H1 (cell line): Measurements from ENCODE around the gene MAPK11.

Source experiments
- CEBPB ChIP-seq: IDR thresholded peaks from 2 replicates; pipeline ENCODE4 v1.6.1; 2012; ENCODE audit warnings: low read depth, low read length
- CTCF ChIP-seq, 3 experiments: IDR thresholded peaks; 1 replicate in 2 of 3; 2 replicates in 1 of 3; pipeline versions ENCODE4 v1.5.1 to v1.6.1; 2011; ENCODE audit warnings: low read length in 3 of 3, mild to moderate bottlenecking in 3 of 3, inconsistent platforms in 2 of 3, low read depth in 1 of 3, moderate library complexity in 1 of 3; ENCODE audit not compliant: insufficient read depth in 1 of 3; ENCODE audit errors: control extremely low read depth in 1 of 3
- EP300 ChIP-seq, 2 experiments: IDR thresholded peaks; 1 replicate in 1 of 2; 2 replicates in 1 of 2; pipeline ENCODE4 v1.6.1; 2011 to 2012; ENCODE audit warnings: low read depth in 2 of 2, low read length in 2 of 2, mild to moderate bottlenecking in 2 of 2, borderline replicate concordance in 1 of 2, inconsistent platforms in 1 of 2, moderate library complexity in 1 of 2
- HDAC2 ChIP-seq, 2 experiments: fragments of 300-600 bp in 1 of 2; sonication (generic) in 1 of 2; IDR thresholded peaks; 2 replicates each; pipeline ENCODE4 v1.6.1; 2011 to 2012; ENCODE audit warnings: low read depth in 2 of 2, low read length in 2 of 2, mild to moderate bottlenecking in 2 of 2, moderate library complexity in 2 of 2, borderline replicate concordance in 1 of 2, inconsistent platforms in 1 of 2
- JUND ChIP-seq: IDR thresholded peaks from 2 replicates; pipeline ENCODE4 v1.6.1; 2011; ENCODE audit warnings: mild to moderate bottlenecking, improper control_type of control experiment, low read length
- POLR2A ChIP-seq, 2 experiments: IDR thresholded peaks; 1 replicate in 1 of 2; 2 replicates in 1 of 2; pipeline ENCODE4 v1.6.1; 2011; ENCODE audit warnings: low read depth in 2 of 2, low read length in 2 of 2, mild to moderate bottlenecking in 2 of 2; ENCODE audit errors: control extremely low read depth in 1 of 2
- RAD21 ChIP-seq, 2 experiments: IDR thresholded peaks in 1 of 2; conservative IDR thresholded peaks in 1 of 2; 2 replicates each; pipeline ENCODE4 v1.6.1; 2011; ENCODE audit warnings: low read depth in 2 of 2, low read length in 2 of 2, improper control_type of control experiment in 1 of 2, inconsistent platforms in 1 of 2, mild to moderate bottlenecking in 1 of 2, moderate library complexity in 1 of 2
- SIN3A ChIP-seq, 2 experiments: IDR thresholded peaks in 1 of 2; conservative IDR thresholded peaks in 1 of 2; 2 replicates each; pipeline ENCODE4 v1.6.1; 2011 to 2012; ENCODE audit warnings: low read length in 2 of 2, improper control_type of control experiment in 1 of 2, low read depth in 1 of 2, mild to moderate bottlenecking in 1 of 2
- SP2 ChIP-seq: IDR thresholded peaks from 2 replicates; pipeline ENCODE4 v1.6.1; 2012; ENCODE audit warnings: mild to moderate bottlenecking, low read length, inconsistent platforms
- TAF1 ChIP-seq: IDR thresholded peaks from 2 replicates; pipeline ENCODE4 v1.6.1; 2011; ENCODE audit warnings: mild to moderate bottlenecking, low read depth, low read length
- YY1 ChIP-seq: IDR thresholded peaks from 2 replicates; pipeline ENCODE4 v1.6.1; 2011; ENCODE audit warnings: low read depth, mild to moderate bottlenecking, low read length
- ZNF274 ChIP-seq: IDR thresholded peaks from 2 replicates; pipeline ENCODE4 v1.7.0; 2012; ENCODE audit warnings: low read length, borderline replicate concordance; ENCODE audit errors: extremely low read depth

- TF ChIP-seq TAF1 (no peak), CTCF (IDR thresholded peaks at IDR 0.05; ENCODE audit: control extremely low read depth in 1 of 3, insufficient read depth in 1 of 3, low read depth in 1 of 3, low read length in 3 of 3) (no peak), POLR2A (IDR thresholded peaks at IDR 0.05; ENCODE audit: control extremely low read depth in 1 of 2, low read depth in 2 of 2, low read length in 2 of 2) (no peak), JUND (no peak), ZNF274 (no peak), YY1 (no peak), HDAC2 (IDR thresholded peaks at IDR 0.05; ENCODE audit: borderline replicate concordance in 1 of 2, low read depth in 2 of 2, low read length in 2 of 2) (no peak), CEBPB (no peak), EP300 (IDR thresholded peaks at IDR 0.05; ENCODE audit: borderline replicate concordance in 1 of 2, low read depth in 2 of 2, low read length in 2 of 2) (no peak), SP2 (no peak), SIN3A (conservative IDR thresholded peaks at IDR 0.05 in 1 of 2, IDR thresholded peaks at IDR 0.05 in 1 of 2; ENCODE audit: low read depth in 1 of 2, low read length in 2 of 2) (no peak), RAD21 (IDR thresholded peaks at IDR 0.05 in 1 of 2, conservative IDR thresholded peaks at IDR 0.05 in 1 of 2; ENCODE audit: low read depth in 2 of 2, low read length in 2 of 2) (no peak)
Observed at GRCh38 chr22:50305393-50305922, 35.3 kb upstream of the MAPK11 start.
